Activated T-cell treated with anti-CD3 and anti-CD28 coated beads, Interleukin-2, amount 50 U/mL, for 4 hours (primary cell): ENCODE results near the gene PDLIM5. TPM values are rescaled to one million over a fixed set of nuclear protein-coding genes. Genes with fewer than 3 reads are reported as not detected.

Experiments
- ATAC-seq, 2 donors: fragments of 200-7000 bp; cut with Tn5 transposase; one replicate each; pipeline ENCODE4 v1.10.0; 2021
- DNase-seq: peaks from one replicate; pipeline ENCODE4 v3.0.0-alpha.2; 2020
- H3K27me3 Mint-ChIP-seq: one replicate; pipeline ENCODE4 v1.8.0; 2021; ENCODE audit warnings: low read depth, mixed read lengths
- H3K36me3 Mint-ChIP-seq: one replicate; pipeline ENCODE4 v1.8.0; 2022; ENCODE audit warnings: mixed read lengths; ENCODE audit not compliant: insufficient read depth
- H3K4me1 Mint-ChIP-seq: one replicate; pipeline ENCODE4 v1.8.0; 2021; ENCODE audit warnings: low read depth, mixed read lengths
- H3K4me3 Mint-ChIP-seq: one replicate; pipeline ENCODE4 v1.8.0; 2021; ENCODE audit warnings: mild to moderate bottlenecking, moderate library complexity, mixed read lengths
- H3K9me3 Mint-ChIP-seq: one replicate; pipeline ENCODE4 v1.8.0; 2021; ENCODE audit warnings: mixed read lengths
- total RNA-seq, 3 donors: library from RNA; stranded (reverse); gene quantifications; one replicate each; pipeline ENCODE4 v1.2.1, GENCODE V29; 2021

Gene PDLIM5
- total RNA-seq, 3 donors from 2014 or later, result 23.2 to 26.8 (median 25.7) TPM

- Mint-ChIP-seq H3K27me3 (no peaks in the 10 kb centered on the region), H3K9me3 (no peaks in the 10 kb centered on the region), H3K4me1 (no peaks in the 10 kb centered on the region), H3K36me3 (peaks cover 3% of the 10 kb centered on the region), H3K4me3 (no peak overlapping the region)
- DNase-seq (no peak), ATAC-seq (no peak)
These were observed 218.2 kb downstream of the PDLIM5 start for GRCh38 chr4:94669672-94670664.

DNA sequence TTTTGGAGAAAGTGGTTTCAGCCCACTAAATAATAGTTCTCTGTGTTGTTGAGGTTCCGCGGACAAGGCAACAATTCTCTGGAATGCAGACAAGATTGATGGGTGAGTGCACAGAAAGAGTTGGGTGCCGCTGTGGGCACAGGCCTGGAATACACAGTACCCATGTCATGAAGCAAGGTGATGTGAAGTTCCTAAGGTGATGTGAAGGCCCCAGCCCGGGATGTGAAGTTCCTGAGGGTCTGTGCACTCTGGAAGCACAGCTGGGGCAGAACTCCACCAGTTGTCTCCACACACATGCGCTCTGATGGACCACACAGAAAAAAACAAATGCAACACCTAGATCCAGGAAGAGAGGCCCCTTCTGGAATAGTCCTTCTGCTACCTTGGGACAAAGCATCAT is 219.4 kb downstream of the PDLIM5 start:
- no peaks in the 10 kb centered on the region for H3K36me3 Mint-ChIP-seq
- H3K4me3 Mint-ChIP-seq, result no peak overlapping the region
- ATAC-seq (no peak), DNase-seq (no peak)
- no peaks in the 10 kb centered on the region for H3K4me1 Mint-ChIP-seq
- H3K27me3 Mint-ChIP-seq, result no peaks in the 10 kb centered on the region
- H3K9me3 Mint-ChIP-seq, result no peaks in the 10 kb centered on the region

DNA sequence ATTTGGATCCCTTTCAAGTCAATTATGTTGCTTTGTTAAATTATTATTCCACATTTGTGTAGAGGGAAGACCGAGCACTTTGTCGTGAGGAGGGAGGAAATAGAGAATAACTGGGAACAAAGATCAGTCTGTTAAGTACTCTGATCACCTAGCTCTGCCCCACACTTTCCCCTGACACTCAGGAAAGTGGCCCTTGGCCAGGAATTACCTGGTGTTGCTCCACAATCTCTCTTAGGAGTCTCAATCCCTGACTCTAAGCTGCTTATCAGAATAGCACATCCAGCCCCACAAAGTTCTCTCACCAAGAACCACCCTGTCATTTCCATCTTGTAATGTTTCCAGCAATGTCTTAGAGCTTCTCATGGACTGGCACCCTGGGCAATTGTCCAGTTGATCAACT is 222.2 kb downstream of the PDLIM5 start:
- H3K9me3 Mint-ChIP-seq, result no peaks in the 10 kb centered on the region
- no peaks in the 10 kb centered on the region for H3K4me1 Mint-ChIP-seq
- DNase-seq (no peak), ATAC-seq (no peak)
- peaks cover 5% of the 10 kb centered on the region for H3K27me3 Mint-ChIP-seq
- no peaks in the 10 kb centered on the region for H3K36me3 Mint-ChIP-seq
- no peak overlapping the region for H3K4me3 Mint-ChIP-seq

DNA sequence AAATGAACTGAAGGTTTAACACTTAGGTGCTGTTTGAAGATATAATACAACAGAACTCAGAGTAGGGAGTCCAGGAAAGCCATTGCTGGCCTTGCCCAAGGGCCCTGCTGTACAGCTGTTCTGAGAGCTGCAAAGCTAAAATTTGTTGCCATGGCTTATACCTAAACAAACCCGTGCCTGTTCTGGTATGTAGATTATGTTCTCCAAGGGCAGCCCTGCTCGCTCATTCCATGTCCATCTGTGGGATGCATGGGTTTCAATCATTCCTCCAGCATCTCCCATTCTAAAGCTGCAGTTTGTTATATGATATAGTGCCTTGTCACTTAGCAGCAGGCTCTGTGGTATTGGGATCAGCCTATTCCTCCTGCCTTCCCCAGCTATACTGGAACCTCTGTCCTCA is 225.2 kb downstream of the PDLIM5 start:
- Mint-ChIP-seq H3K36me3 (no peaks in the 10 kb centered on the region), H3K4me1 (no peaks in the 10 kb centered on the region), H3K27me3 (peaks cover 5% of the 10 kb centered on the region), H3K4me3 (no peak overlapping the region), H3K9me3 (no peaks in the 10 kb centered on the region)
- ATAC-seq (no peak), DNase-seq (no peak)

- H3K4me1 Mint-ChIP-seq, result no peaks in the 10 kb centered on the region
These were observed 227.2 kb downstream of the PDLIM5 start for GRCh38 chr4:94678896-94679295.

GRCh38 chr4:94680176-94680862 is 228.6 kb downstream of the PDLIM5 start:
- no peaks in the 10 kb centered on the region for H3K4me1 Mint-ChIP-seq
- H3K36me3 Mint-ChIP-seq, result no peaks in the 10 kb centered on the region
- ATAC-seq, result no peak
- no peak overlapping the region for H3K4me3 Mint-ChIP-seq
- no peak for DNase-seq
- H3K9me3 Mint-ChIP-seq, result no peaks in the 10 kb centered on the region
- peaks cover 5% of the 10 kb centered on the region for H3K27me3 Mint-ChIP-seq

More at GRCh38 chr4:94678896-94679295, 227.2 kb downstream of the PDLIM5 start:
- Mint-ChIP-seq H3K27me3 (peaks cover 5% of the 10 kb centered on the region), H3K36me3 (no peaks in the 10 kb centered on the region), H3K4me3 (no peak overlapping the region), H3K9me3 (no peaks in the 10 kb centered on the region)
- ATAC-seq (no peak), DNase-seq (no peak)

GRCh38 chr4:94686086-94686485 is 234.3 kb downstream of the PDLIM5 start:
- Mint-ChIP-seq H3K4me1 (no peaks in the 10 kb centered on the region), H3K4me3 (no peak overlapping the region), H3K36me3 (no peaks in the 10 kb centered on the region), H3K9me3 (no peaks in the 10 kb centered on the region), H3K27me3 (no peaks in the 10 kb centered on the region)
- ATAC-seq (no peak), DNase-seq (no peak)

GRCh38 chr4:94689155-94689860 is 237.6 kb downstream of the PDLIM5 start:
- no peaks in the 10 kb centered on the region for H3K4me1 Mint-ChIP-seq
- ATAC-seq (no peak), DNase-seq (no peak)
- H3K4me3 Mint-ChIP-seq, result no peak overlapping the region
- H3K27me3 Mint-ChIP-seq, result no peaks in the 10 kb centered on the region
- no peaks in the 10 kb centered on the region for H3K9me3 Mint-ChIP-seq
- H3K36me3 Mint-ChIP-seq, result no peaks in the 10 kb centered on the region

GRCh38 chr4:94690851-94691254 is 239.1 kb downstream of the PDLIM5 start:
- Mint-ChIP-seq H3K4me3 (no peak overlapping the region), H3K9me3 (no peaks in the 10 kb centered on the region), H3K27me3 (no peaks in the 10 kb centered on the region), H3K36me3 (no peaks in the 10 kb centered on the region), H3K4me1 (no peaks in the 10 kb centered on the region)
- DNase-seq (no peak), ATAC-seq (no peak)

- DNase-seq, result no peak
- no peak overlapping the region for H3K4me3 Mint-ChIP-seq
- H3K36me3 Mint-ChIP-seq, result no peaks in the 10 kb centered on the region
- H3K27me3 Mint-ChIP-seq, result no peaks in the 10 kb centered on the region
- H3K4me1 Mint-ChIP-seq, result no peaks in the 10 kb centered on the region
- no peak for ATAC-seq
- no peaks in the 10 kb centered on the region for H3K9me3 Mint-ChIP-seq
These were observed 239.8 kb downstream of the PDLIM5 start for GRCh38 chr4:94691552-94691951.

DNA sequence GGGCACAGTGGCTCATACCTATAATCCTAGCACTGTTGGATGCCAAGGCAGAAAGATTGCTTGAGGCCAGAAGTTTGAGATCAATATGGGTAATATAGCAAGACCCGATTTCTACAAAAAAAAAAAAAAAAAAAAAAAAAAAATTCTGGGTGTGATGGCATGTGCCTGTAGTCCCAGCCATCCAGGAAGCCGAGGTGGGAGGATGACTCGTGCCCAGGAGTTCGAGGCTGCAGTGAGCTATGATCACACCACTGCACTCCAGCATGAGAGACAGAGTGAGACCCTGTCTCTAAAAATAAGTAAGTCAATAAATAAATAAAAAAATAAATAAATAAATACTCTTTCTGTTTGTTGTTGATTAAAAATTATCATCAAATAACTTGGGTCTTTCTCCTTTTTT is 243.6 kb downstream of the PDLIM5 start:
- Mint-ChIP-seq H3K36me3 (no peaks in the 10 kb centered on the region), H3K4me3 (no peak overlapping the region), H3K9me3 (no peaks in the 10 kb centered on the region), H3K27me3 (no peaks in the 10 kb centered on the region), H3K4me1 (no peaks in the 10 kb centered on the region)
- ATAC-seq (no peak), DNase-seq (no peak)

GRCh38 chr4:94698187-94698586 is 246.4 kb downstream of the PDLIM5 start:
- Mint-ChIP-seq H3K36me3 (no peaks in the 10 kb centered on the region), H3K4me3 (no peak overlapping the region), H3K9me3 (no peaks in the 10 kb centered on the region), H3K4me1 (no peaks in the 10 kb centered on the region), H3K27me3 (no peaks in the 10 kb centered on the region)
- no peak for DNase-seq
- no peak for ATAC-seq

- Mint-ChIP-seq H3K36me3 (no peaks in the 10 kb centered on the region), H3K27me3 (peaks cover 1% of the 10 kb centered on the region), H3K4me1 (no peaks in the 10 kb centered on the region), H3K9me3 (no peaks in the 10 kb centered on the region), H3K4me3 (no peak overlapping the region)
- no peak for DNase-seq
- no peak for ATAC-seq
These were observed 248.6 kb downstream of the PDLIM5 start for GRCh38 chr4:94700298-94700697.

GRCh38 chr4:94701631-94702300 is 250.0 kb downstream of the PDLIM5 start:
- ATAC-seq (no peak), DNase-seq (no peak)
- Mint-ChIP-seq H3K4me1 (no peaks in the 10 kb centered on the region), H3K9me3 (no peaks in the 10 kb centered on the region), H3K4me3 (no peak overlapping the region), H3K27me3 (peaks cover 1% of the 10 kb centered on the region), H3K36me3 (no peaks in the 10 kb centered on the region)
